Measurements from ENCODE around the gene MROH7.

Gene MROH7

DNA sequence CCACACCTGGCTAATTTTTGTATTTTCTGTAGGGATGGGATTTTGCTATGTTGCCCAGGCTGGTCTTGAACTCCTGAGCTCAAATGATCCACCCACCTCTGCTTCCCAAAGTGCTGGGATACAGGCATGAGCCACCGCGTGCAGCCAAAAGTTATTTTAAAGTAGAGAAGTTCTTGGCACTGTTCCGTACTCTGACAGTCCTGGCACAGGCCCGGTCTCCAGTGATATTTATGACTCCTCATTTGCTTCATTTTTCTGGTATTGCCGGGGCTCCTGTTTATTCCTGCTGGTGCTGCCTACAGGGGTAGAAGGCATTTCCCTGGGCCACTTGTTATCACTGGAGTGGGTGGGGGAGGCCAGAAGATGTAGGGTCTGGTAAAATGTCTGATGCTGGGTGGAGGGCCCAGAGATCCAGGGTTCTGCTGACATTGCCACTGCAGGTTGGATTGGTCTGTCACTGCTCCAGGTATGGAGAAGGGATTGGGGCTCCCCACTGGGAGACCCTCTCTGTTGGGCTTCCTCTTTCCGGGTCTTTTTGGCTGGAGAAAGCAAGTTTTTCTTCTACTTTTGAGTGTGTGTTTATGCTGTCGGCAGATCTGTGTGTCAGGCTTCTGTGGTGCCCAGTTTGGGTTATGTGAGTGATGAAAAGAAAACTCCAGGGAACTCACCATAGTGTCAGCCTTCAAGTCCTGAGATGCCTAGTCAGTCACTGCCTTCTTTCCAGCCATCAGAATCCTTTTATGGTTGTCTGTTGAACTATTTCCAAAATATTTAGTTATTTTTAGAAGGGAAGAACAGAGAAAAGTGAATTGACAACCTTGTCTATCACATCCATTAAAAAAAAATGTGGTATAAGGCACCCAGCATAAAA, 4.5 kb downstream of the MROH7 start:
- no peaks in the 10 kb centered on the region for H3K36me3 ChIP-seq

DNA sequence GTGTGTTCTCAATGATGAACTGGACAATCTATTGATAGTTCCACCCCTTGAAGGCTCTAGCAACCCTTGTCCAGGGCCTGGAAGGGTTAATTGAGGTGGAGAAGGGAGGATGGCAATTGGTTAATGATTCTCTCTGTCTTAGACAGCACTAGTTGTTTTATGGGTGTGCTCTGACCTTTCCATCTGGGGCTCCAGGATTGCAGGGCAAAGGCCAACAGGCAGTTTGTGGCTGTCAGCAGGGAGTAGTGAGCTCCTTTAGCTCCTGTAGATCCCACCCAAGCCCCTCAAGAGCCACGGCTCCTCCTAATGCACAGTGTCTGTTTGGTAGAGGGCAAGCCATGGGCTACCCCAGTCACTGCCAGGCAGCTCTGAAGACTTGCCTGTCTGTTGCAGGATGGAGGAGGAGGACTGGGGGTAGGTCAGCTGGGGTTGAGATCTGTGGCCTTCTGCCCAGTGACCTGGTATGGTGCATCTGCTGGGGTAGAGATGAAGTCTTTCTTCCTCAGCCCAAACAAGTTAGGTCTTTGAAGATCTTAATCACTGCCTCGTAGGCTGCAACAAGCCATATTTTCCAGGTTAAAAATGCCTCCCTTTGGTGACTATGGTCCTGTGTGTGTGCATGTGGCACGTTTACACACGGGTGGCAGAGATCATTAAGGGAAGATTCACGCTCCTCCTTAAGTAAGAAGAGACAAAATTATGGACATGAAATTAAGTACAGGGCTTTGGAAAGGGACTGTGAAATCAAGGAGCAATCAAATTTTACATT, 7.7 kb downstream of the MROH7 start:
- DNase-seq, result no peak
- H3K27me3 ChIP-seq, result no peaks in the 10 kb centered on the region
- no peak overlapping the region for H3K4me3 ChIP-seq (ENCODE audit: low read depth, low read length)
- no peaks in the 10 kb centered on the region for H3K36me3 ChIP-seq
- no peaks in the 10 kb centered on the region for H3K9me3 ChIP-seq
- no peaks in the 10 kb centered on the region for H3K4me1 ChIP-seq
- TF ChIP-seq, protein P1, sequence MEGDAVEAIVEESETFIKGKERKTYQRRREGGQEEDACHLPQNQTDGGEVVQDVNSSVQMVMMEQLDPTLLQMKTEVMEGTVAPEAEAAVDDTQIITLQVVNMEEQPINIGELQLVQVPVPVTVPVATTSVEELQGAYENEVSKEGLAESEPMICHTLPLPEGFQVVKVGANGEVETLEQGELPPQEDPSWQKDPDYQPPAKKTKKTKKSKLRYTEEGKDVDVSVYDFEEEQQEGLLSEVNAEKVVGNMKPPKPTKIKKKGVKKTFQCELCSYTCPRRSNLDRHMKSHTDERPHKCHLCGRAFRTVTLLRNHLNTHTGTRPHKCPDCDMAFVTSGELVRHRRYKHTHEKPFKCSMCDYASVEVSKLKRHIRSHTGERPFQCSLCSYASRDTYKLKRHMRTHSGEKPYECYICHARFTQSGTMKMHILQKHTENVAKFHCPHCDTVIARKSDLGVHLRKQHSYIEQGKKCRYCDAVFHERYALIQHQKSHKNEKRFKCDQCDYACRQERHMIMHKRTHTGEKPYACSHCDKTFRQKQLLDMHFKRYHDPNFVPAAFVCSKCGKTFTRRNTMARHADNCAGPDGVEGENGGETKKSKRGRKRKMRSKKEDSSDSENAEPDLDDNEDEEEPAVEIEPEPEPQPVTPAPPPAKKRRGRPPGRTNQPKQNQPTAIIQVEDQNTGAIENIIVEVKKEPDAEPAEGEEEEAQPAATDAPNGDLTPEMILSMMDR (IDR thresholded peaks at IDR 0.05; ENCODE audit: low read depth, low read length), result no peak

More for the DNA sequence above, 4.5 kb downstream of the MROH7 start:
- DNase-seq, result no peak
- TF ChIP-seq, protein P1 (IDR thresholded peaks at IDR 0.05; ENCODE audit: low read depth, low read length), result no peak
- H3K9me3 ChIP-seq, result no peaks in the 10 kb centered on the region
- H3K4me3 ChIP-seq (ENCODE audit: low read depth, low read length), result no peak overlapping the region
- H3K27me3 ChIP-seq, result no peaks in the 10 kb centered on the region
- H3K4me1 ChIP-seq, result no peaks in the 10 kb centered on the region

DNA sequence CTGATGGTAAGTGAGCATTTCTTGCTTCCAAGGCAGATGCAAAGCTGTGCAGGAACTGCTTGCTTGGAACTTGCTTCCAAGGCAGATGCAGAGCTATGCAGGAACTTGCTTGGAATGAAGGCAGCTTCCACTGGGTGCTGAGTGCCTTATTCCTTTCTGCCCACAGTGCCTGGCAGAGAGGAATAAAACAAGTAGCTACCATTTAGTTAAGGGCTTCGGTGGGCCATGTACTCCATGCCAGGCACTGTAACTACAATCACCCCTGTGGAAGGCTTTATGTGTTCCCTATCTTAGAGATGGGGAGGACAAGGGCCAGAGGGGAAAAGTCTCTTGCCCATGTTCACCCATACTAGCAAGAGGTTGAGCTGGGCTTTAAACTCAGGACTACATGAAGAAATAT, 8.3 kb downstream of the MROH7 start:
- Histone ChIP-seq H3K9me3 (no peaks in the 10 kb centered on the region), H3K4me3 (ENCODE audit: low read depth, low read length) (no peak overlapping the region), H3K36me3 (no peaks in the 10 kb centered on the region), H3K4me1 (no peaks in the 10 kb centered on the region), H3K27me3 (no peaks in the 10 kb centered on the region)
- TF ChIP-seq, protein P1 (IDR thresholded peaks at IDR 0.05; ENCODE audit: low read depth, low read length), result no peak
- no peak for DNase-seq

DNA sequence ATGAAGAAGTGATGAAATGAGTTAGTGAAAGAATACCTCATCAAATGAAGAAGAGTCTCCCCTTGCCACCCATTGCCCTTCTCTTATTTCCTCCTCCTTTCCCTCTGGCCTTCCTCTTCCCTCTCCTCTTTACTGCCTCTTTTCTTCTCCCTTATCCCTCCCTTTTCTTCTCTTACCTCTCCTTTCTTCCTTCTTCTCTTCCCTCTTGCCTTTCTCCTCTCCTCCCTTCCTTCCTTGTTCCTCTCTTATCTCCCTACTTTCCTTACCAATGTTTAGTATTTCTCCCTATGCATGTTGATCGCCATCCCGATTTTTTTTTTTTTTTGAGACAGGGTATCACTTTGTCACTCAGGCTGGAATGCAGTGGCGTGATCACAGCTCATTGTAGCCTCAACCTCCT, 8.8 kb downstream of the MROH7 start:
- TF ChIP-seq, protein P1 (IDR thresholded peaks at IDR 0.05; ENCODE audit: low read depth, low read length), result no peak
- no peaks in the 10 kb centered on the region for H3K27me3 ChIP-seq
- H3K9me3 ChIP-seq, result no peaks in the 10 kb centered on the region
- H3K4me1 ChIP-seq, result no peaks in the 10 kb centered on the region
- DNase-seq, result no peak
- H3K4me3 ChIP-seq (ENCODE audit: low read depth, low read length), result no peak overlapping the region
- H3K36me3 ChIP-seq, result no peaks in the 10 kb centered on the region

DNA sequence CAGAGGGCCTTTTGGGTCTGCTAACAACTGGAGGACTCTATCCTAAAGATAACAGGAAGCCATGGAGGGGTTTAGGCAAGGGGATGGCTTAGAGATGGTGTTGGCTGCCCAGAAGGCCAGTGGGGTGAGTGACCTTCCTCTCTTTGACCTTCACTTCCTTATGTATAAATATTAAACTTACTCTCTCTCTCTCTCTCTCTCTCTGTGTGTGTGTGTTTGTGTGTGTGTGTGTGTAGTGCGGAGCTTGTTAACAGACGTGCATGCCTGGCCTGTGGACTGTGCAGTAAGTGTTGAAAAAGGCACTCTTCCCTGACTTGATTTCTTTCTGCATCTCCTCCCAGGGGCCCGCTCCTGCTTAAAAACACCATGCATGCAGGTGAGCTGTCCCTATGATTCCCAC, 10.0 kb downstream of the MROH7 start:
- Histone ChIP-seq H3K9me3 (no peaks in the 10 kb centered on the region), H3K36me3 (no peaks in the 10 kb centered on the region), H3K27me3 (no peaks in the 10 kb centered on the region), H3K4me3 (ENCODE audit: low read depth, low read length) (no peak overlapping the region), H3K4me1 (no peaks in the 10 kb centered on the region)
- no peak for DNase-seq
- TF ChIP-seq, protein P1 (IDR thresholded peaks at IDR 0.05; ENCODE audit: low read depth, low read length), result no peak

DNA sequence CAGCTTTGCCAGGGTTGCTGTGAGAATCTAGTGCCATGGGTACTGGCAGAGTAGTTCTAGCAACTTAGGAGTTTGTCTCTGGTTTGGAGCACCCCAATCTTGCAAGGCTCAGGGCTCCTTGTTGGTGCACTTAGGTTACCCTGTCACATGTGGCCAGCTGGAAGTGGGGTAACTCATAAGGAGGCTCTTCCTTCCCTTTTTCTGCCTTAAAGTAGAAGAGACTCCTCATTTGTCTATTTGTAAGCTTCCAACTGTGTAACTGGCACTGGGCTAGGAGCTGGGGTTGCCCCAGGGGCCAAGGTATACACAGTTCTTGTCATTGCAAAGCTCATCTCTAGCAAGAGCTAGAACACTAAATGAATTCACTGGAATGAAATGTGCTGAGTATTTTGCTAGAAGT, 10.6 kb downstream of the MROH7 start:
- no peaks in the 10 kb centered on the region for H3K36me3 ChIP-seq
- H3K27me3 ChIP-seq, result no peaks in the 10 kb centered on the region
- TF ChIP-seq, protein P1 (IDR thresholded peaks at IDR 0.05; ENCODE audit: low read depth, low read length), result no peak
- H3K4me3 ChIP-seq (ENCODE audit: low read depth, low read length), result no peak overlapping the region
- H3K4me1 ChIP-seq, result no peaks in the 10 kb centered on the region
- no peak for DNase-seq
- no peaks in the 10 kb centered on the region for H3K9me3 ChIP-seq

Data from BE2C (cell line).